Thymus (tissue), 11 donors: ENCODE results near the gene CUX1. TPM values are rescaled to one million over a fixed set of nuclear protein-coding genes. Genes with fewer than 3 reads are reported as not detected.
"Not testable (repeated sequence)": the region's sequence is repeated elsewhere in the genome, so short reads cannot be mapped to it uniquely, and the experiment has no call there.

ENCODE experiments used
- DNase-seq, 9 donors: peaks; one replicate each; pipeline ENCODE4 v3.0.0-alpha.2; 2013; ENCODE audit warnings: low spot score in 9 of 9, low read depth in 6 of 9, missing footprints in 1 of 9
- H3K27ac ChIP-seq, 2 donors: one replicate each; pipeline ENCODE4 v1.5.1; 2013; ENCODE audit warnings: control low read depth in 1 of 2, low read depth in 1 of 2, low read length in 1 of 2, mild to moderate bottlenecking in 1 of 2, moderate library complexity in 1 of 2
- H3K27me3 ChIP-seq, 2 donors: one replicate each; pipeline ENCODE4 v1.5.1; 2013; ENCODE audit warnings: low read length in 1 of 2; ENCODE audit not compliant: control insufficient read depth in 2 of 2, insufficient read depth in 1 of 2
- H3K36me3 ChIP-seq, 2 donors: one replicate each; pipeline ENCODE4 v1.5.1; 2013; ENCODE audit warnings: low read length in 1 of 2, mild to moderate bottlenecking in 1 of 2, moderate library complexity in 1 of 2; ENCODE audit not compliant: control insufficient read depth in 2 of 2, insufficient read depth in 2 of 2
- H3K4me1 ChIP-seq, 2 donors: one replicate each; pipeline ENCODE4 v1.5.1; 2013; ENCODE audit warnings: low read length in 2 of 2; ENCODE audit not compliant: control insufficient read depth in 2 of 2, insufficient read depth in 2 of 2
- H3K4me3 ChIP-seq, 2 donors: one replicate each; pipeline ENCODE4 v1.5.1; 2013; ENCODE audit warnings: low read length in 2 of 2, control low read depth in 1 of 2, mild to moderate bottlenecking in 1 of 2
- H3K9me3 ChIP-seq, 2 donors: one replicate each; pipeline ENCODE4 v1.5.1; 2013; ENCODE audit warnings: low read length in 1 of 2, mild to moderate bottlenecking in 1 of 2; ENCODE audit not compliant: control insufficient read depth in 2 of 2, insufficient read depth in 1 of 2
- WGBS: extraction: QIAGEN DNeasy Blood & Tissue Kit; methylation state at CpG from one replicate; pipeline ENCODE4 v1.1.7; 2013; 5-methylcytosine and 5-hydroxymethylcytosine counted together
- polyA plus RNA-seq: library from polyadenylated mRNA; stranded (reverse); fragments of 200-250 nt; gene quantifications from one replicate; pipeline ENCODE4 v1.2.3, GENCODE V29; 2013
- total RNA-seq: library from RNA; stranded (reverse); fragments of 120-200 nt; gene quantifications from one replicate; pipeline ENCODE4 v1.2.4, GENCODE V29; 2013
- donor health status: healthy.

The CUX1 gene
- total and polyA plus RNA-seq, 2 donors, result 27.8 to 35.0 TPM

GRCh38 chr7:102296179-102296438, 478.7 kb downstream of the CUX1 start:
- peaks cover 0 to 55% of the 10 kb centered on the region in 2 donors for H3K27me3 ChIP-seq
- H3K27ac ChIP-seq, result no peak overlapping the region
- no peak for DNase-seq
- H3K4me1 ChIP-seq, result peaks cover 0 to 3% of the 10 kb centered on the region in 2 donors
- no peak overlapping the region for H3K4me3 ChIP-seq
- 95% methylated on average over 6 of the region's 6 CpGs for WGBS
- no peaks in the 10 kb centered on the region for H3K36me3 ChIP-seq
- H3K9me3 ChIP-seq, result no peaks in the 10 kb centered on the region

DNA sequence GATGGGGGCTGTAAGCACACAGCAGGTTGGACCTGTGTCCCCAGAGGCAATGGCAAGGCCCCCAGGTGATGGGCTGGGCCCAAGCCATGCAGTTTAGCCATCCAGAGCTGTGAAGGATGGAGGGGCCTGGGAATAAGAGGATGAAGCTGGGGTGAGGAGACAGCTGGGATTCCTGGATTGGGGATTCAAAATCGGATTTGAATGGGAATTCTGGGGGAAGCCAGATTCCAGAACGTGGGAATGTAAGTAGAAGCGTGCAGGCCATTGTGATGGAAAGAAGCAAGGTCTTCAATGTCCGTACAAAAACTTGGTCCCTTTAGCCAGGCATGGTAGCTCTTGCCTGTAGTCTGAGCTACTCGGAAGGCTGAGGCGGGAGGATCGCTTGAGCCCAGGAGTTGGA, 479.1 kb downstream of the CUX1 start:
- DNase-seq, result no peak
- Histone ChIP-seq H3K27me3 (peaks cover 0 to 53% of the 10 kb centered on the region in 2 donors), H3K27ac (no peak overlapping the region), H3K4me3 (no peak overlapping the region), H3K9me3 (no peaks in the 10 kb centered on the region), H3K4me1 (peaks cover 0 to 3% of the 10 kb centered on the region in 2 donors), H3K36me3 (no peaks in the 10 kb centered on the region)
- WGBS, result 96% methylated on average over 7 of the region's 7 CpGs

DNA sequence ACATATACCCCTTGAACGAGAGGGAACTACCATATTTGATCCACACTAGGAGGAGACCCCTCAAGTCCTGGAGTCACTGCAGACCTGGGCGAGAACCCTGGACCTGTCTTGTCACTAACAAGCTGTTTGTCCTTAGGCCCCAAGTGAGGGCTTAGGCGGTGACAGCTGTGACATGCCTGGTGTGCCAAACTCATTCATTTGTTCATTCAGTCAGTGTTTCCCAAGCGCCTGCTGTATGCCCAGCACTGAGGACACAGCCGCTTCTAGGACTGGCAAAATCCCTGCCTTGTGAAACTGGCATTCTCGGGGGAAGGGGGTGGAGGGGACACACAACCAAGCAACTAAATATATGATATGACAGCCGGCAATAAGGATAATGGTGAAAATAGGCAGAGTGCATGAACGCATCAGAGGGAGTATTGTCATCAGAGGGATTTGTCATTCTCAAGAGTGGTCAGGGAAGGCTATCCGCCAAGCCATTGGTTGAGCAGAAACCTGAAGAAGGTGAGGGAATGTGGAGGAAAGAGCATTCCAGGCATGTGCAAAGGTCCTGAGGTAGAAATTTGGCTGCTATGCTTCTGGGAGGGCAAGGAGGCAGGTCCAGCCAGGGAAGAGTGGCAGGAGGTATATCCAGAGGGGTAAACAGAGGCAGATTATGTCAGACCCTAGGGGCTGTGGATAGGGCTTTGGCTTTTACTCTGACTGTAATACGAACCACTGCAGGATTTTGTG, 480.2 kb downstream of the CUX1 start:
- no peaks in the 10 kb centered on the region for H3K36me3 ChIP-seq
- H3K4me1 ChIP-seq, result no peaks in the 10 kb centered on the region
- H3K27ac ChIP-seq, result no peak overlapping the region
- H3K4me3 ChIP-seq, result no peak overlapping the region
- H3K9me3 ChIP-seq, result no peaks in the 10 kb centered on the region
- peaks cover 0 to 47% of the 10 kb centered on the region in 2 donors for H3K27me3 ChIP-seq
- 97% methylated on average over 10 of the region's 10 CpGs for WGBS
- no peak for DNase-seq

- no peak overlapping the region for H3K27ac ChIP-seq
- no peaks in the 10 kb centered on the region for H3K36me3 ChIP-seq
- H3K4me1 ChIP-seq, result peaks cover 0 to 10% of the 10 kb centered on the region in 2 donors
- 78% methylated on average over 84 of the region's 84 CpGs for WGBS
- H3K27me3 ChIP-seq, result peaks cover 0 to 26% of the 10 kb centered on the region in 2 donors
- no peaks in the 10 kb centered on the region for H3K9me3 ChIP-seq
- H3K4me3 ChIP-seq, result no peak overlapping the region
- no peak for DNase-seq
These were observed 483.3 kb downstream of the CUX1 start for GRCh38 chr7:102300643-102301221.

DNA sequence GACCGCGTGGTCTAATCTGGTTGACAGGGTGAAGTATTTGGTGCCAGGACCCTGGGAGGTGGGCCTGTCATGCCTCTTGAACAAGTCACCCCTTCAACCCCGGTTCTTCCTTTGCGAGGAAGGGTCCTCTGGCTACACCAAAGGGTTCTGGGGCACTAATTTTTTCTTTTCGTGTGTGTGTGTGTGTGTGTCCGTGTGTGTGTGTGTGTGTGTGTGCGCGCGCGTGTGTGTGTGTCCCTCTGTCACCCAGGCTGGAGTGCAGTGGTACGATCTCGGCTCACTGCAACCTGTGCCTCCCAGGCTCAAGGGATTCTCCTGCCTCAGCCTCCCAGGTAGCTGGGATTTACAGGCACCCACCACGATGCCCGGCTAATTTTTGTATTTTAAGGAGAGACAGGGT, 483.9 kb downstream of the CUX1 start:
- H3K9me3 ChIP-seq, H3K36me3 ChIP-seq, H3K27ac ChIP-seq, DNase-seq, H3K4me3 ChIP-seq: not testable (repeated sequence)
- H3K27me3 ChIP-seq, result peaks cover 0 to 26% of the 10 kb centered on the region in 2 donors
- 98% methylated on average over 14 of the region's 14 CpGs for WGBS
- H3K4me1 ChIP-seq, result peaks cover 0 to 15% of the 10 kb centered on the region in 2 donors

- Histone ChIP-seq H3K4me3 (no peak overlapping the region), H3K27ac (no peak overlapping the region), H3K36me3 (no peaks in the 10 kb centered on the region), H3K9me3 (no peaks in the 10 kb centered on the region), H3K4me1 (peaks cover 4 to 22% of the 10 kb centered on the region in 2 donors), H3K27me3 (peaks cover 0 to 26% of the 10 kb centered on the region in 2 donors)
- 98% methylated on average over 6 of the region's 6 CpGs for WGBS
- no peak for DNase-seq
These were observed 484.6 kb downstream of the CUX1 start for GRCh38 chr7:102302025-102302424.

GRCh38 chr7:102303669-102304422, 486.4 kb downstream of the CUX1 start:
- 89% methylated on average over 13 of the region's 13 CpGs for WGBS

DNA sequence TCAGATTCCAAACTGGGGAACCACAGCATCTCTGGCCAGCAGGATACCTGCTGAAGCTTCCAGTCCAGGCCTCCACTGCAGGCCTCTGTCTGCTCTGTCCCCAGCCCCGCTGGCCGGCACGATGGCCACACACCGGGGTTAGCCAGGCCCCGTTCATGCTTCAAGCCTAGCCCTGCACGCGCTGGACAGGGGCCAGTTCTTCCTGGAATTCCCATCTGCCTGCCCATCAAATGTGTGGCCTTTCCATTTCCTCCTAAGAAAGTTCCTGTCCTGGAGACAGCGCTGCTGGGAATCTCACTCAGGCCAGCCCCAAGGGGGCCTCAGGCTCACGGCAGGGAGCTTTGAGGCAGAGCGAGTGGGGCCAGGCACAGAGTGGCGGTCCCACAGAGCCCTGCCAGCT, 487.2 kb downstream of the CUX1 start:
- 95% methylated on average over 11 of the region's 11 CpGs for WGBS

More at GRCh38 chr7:102303669-102304422, 486.4 kb downstream of the CUX1 start:
- H3K4me3 ChIP-seq, result no peak overlapping the region
- peaks cover 0 to under 1% of the 10 kb centered on the region in 2 donors for H3K9me3 ChIP-seq
- H3K27me3 ChIP-seq, result peaks cover 0 to 24% of the 10 kb centered on the region in 2 donors
- H3K27ac ChIP-seq, result no peak overlapping the region
- peaks cover 7 to 30% of the 10 kb centered on the region in 2 donors for H3K4me1 ChIP-seq
- H3K36me3 ChIP-seq, result no peaks in the 10 kb centered on the region
- DNase-seq, result no peak

More for the DNA sequence above, 487.2 kb downstream of the CUX1 start:
- H3K4me1 ChIP-seq, result peaks cover 7 to 30% of the 10 kb centered on the region in 2 donors
- H3K27ac ChIP-seq, result no peak overlapping the region
- peaks cover 0 to 20% of the 10 kb centered on the region in 2 donors for H3K27me3 ChIP-seq
- H3K36me3 ChIP-seq, result no peaks in the 10 kb centered on the region
- H3K4me3 ChIP-seq, result no peak overlapping the region
- DNase-seq, result no peak
- peaks cover 0 to 2% of the 10 kb centered on the region in 2 donors for H3K9me3 ChIP-seq
